HG03039 (cell line): ENCODE measurements around the gene VARS2.
"Not testable (repeated sequence)": the region's sequence is repeated elsewhere in the genome, so short reads cannot be mapped to it uniquely, and the experiment has no call there.

Source experiments
- ATAC-seq: cut with Tn5 transposase; IDR thresholded peaks from one replicate; pipeline ENCODE4 v1.9.1; 2021; ENCODE audit warnings: mild to moderate bottlenecking, moderate library complexity; ENCODE audit not compliant: unreplicated experiment

The VARS2 gene

DNA sequence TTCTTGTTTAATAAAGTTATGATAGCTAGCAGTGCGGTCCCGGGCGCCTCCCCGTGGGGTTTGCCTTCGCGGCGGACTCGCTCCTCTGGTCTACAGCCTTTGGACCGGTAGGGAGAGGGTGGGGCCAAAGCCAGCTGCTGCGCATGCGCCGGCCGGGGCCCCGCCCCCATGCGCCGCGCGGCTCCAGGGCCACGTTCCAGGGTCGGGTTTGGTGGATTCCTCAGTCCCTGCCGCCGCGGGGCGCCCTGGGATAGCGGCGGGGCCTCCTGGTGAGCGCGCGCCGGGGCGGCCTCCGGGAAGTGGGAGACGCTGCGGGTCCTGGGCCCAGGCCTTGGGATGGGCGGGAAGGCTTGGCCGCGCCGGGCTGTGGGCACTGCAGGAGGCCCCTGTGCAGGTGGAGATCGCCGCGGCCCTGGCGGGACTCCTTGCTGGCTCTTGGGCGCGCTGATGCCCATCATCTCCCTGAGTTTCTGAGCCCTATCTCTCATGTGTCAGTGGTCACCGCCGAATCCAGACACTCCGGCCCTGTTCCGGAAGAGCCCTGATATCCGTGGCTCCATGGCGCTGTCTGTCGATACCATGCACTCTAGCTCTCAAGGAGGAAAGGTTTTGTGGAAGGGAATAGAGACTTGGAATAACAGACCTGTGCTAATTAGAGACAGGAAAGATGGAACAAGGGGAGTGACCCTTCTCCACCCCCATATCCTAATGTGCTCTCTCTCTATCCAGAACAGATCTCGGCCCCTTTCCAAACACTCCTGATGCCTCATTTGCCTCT, at the start of gene VARS2:
VARS2 (plus strand) TSS at position 163 of the 778 bp plus-strand sequence; CDS start at position 762, 599 bp downstream.
- ATAC-seq = peak; percentile 83

DNA sequence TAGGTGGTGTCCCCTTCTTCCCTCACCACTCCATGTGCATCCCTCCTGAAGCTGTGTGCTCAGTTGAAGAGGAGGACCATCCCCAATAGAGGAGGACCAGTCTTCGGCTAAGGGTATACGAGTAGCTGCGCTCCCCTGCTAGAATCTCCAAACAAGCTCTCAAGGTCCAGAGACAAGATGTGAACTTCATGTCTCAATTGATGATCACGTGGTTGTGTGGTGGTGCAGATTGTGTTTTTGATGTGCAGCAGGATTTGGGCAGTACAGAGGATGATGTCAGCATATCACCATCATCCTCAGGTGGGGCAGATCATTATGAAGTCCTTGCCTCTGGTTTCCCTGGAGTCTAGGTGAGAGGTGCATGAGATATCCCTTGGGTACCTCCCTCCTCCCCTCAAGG, 49.7 kb upstream of the VARS2 start:
- no peak for ATAC-seq

DNA sequence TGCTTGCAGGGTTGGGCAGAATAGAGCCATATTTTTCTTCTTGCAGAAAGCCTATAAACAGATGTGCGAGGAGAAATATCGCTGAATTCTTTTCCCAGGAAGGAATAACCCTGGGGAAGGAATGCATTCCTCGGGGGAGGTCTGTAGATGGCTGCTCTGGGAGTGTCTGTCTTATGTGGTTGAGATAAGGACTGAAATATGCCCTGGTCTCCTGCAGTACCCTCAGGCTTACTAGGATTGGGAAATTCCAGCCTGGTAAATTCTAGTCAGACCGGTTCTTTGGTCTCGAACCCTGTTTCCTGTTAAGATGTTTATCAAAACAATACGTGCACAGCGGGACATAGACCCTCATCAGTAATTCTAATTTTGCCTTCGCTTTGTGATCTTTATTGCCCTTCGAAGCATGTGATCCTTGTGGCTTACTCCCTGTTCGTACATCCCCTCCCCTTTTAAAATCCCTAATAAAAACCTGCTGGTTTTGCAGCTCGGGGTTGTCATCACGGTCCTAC, 44.7 kb upstream of the VARS2 start:
- ATAC-seq = not testable (repeated sequence)

DNA sequence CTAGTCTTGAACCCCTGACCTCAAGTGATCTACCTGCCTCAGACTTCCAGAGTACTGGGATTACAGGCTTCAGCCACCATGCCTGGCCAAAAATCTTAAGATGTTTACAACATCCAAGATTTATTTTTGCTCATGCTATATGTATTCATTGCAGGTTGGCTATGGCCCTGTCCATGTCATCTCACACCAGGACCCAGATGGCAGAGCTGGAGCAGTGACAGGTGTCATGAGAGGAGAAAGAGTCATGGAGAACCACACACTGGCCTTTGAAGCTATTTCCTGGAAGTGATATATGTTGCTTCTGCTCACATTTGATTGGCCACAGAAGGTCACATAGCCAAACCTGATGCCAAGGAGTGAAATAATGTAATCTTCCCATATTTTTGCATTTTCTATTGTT, 43.5 kb upstream of the VARS2 start:
- no peak for ATAC-seq

DNA sequence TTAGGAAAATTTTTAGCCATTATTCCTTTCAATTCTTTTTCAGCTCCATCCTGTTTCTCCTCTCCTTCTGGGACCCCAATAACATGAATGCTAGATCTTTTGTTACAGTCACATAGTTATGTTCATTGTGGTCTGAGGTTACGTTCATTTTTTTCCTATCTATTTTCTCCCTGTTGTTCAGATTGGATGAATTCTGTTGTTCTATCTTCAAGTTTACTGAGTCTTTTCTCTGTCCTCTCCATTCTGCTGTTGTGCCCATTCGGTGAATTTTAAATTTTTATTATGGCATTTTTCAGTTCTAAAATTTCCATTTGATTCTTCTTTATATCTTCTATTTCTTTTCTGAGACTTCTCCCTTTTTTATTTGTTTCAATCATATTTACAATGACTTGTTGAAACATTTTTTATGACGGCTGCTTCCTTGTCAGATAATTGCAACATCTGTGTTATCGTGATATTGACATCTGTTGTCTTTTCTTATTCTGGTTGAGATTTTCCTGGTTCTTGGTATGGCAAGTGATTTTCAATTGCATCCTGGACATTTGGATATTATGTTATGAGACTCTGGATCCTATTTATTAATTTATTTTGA, 42.4 kb upstream of the VARS2 start:
- no peak for ATAC-seq

DNA sequence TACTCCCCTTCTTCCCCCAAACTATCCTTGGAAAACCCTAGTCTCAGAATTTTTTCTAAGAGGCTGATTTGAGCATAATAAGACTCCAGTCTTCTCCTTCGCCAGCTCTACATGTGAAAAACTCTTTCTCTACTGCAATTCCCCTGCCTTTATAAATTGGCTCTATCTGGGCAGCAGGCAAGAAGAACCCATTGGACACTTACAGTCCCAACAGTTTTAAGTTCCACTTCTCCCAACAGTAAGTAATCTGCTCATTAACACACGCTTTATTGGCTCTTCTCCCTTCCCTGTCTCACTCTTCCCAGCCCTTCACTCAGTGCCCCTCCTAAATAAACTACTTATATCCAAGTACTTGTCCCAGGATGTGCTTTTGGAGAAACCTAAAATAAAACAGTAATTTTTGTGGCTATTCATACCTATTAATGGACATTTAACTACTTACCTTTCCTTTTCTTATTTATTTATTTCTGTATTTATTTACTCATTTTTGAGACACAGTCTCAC, 40.8 kb upstream of the VARS2 start:
- ATAC-seq = no peak

DNA sequence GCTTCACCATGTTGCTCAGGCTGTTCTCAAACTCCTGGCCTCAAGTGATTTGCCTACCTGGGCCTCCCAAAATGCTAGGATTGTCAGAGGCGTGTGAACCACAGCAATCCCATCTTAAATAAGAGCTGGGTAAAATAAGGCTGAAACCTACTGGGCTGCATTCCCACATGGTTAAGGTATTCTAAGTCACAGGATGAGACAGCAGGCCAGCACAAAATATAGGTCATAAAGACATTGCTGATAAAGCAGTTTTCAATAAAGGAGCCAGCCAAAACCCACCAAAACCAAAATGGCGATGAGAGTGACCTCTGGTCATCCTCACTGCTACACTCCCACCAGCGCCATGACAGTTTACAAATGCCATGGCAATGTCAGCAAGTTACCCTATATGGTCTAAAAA, 40.2 kb upstream of the VARS2 start:
- ATAC-seq = not testable (repeated sequence)

DNA sequence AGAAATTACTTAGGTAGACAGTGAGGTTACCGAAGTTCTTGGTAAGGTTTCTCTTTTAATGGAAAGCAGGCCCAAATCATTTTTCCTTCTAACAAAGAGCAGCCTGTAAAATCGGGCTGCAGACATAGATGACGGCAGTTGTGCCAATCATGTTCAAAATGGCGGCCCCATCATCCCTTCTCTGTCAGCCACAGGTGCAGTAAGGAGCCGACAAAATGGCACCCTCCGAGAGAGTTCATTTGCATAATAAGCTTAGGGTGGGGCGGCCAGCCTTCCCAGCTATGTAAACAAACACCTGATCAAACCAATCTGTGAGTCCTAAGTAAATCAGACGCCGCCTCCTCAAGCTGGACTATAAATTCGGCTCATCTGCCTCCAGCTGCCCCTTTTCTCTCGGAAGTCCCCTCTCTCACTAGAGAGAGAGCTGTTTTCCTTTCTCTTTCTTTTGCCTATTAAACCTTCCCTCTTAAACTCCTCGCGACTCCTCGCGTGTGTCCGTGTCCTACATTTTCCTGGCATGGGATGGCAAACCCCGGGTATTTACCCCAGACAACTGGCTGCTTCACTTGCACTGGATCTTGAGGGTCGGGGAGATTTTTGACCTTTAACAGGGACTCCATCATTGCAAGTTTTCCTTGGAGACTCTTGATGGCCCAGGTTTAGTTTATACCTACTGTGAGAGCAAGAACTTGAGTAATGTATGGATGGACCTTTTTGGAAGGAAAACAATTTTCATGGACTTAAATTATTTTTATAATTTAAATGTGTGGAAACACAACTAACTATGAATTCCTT, 38.6 kb upstream of the VARS2 start:
- ATAC-seq = no peak

DNA sequence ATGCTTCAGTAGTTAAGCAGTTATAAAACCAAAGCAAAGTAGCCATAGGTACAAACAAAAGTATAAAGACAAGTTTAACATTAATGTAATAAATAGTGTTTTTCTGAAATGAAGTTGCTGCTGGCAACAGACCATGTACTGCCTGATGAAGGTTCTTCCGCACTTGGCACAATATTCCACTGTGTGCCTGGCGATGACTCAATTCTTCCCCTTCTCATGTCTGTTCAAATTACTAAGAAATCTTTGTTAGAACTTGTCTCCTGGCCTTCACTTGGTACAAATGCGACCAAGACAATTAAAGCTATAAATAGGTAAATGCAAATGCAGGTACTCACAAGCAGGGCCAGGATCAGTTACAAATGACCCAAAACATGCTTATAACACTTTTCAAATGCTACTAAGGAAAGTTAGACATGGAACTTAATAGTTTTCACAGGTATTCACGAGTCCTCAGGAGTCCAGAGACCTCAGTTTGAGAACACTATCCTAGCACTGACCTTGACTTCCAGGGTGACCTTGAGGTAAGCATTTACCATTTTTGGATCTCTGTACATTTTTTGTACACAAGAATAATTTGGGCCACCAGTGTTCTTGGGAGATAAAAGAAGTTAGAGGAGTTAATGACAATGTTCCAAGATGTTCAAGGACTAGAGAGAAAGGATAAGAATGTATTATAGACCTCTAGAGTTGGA, 37.9 kb upstream of the VARS2 start:
- no peak for ATAC-seq

DNA sequence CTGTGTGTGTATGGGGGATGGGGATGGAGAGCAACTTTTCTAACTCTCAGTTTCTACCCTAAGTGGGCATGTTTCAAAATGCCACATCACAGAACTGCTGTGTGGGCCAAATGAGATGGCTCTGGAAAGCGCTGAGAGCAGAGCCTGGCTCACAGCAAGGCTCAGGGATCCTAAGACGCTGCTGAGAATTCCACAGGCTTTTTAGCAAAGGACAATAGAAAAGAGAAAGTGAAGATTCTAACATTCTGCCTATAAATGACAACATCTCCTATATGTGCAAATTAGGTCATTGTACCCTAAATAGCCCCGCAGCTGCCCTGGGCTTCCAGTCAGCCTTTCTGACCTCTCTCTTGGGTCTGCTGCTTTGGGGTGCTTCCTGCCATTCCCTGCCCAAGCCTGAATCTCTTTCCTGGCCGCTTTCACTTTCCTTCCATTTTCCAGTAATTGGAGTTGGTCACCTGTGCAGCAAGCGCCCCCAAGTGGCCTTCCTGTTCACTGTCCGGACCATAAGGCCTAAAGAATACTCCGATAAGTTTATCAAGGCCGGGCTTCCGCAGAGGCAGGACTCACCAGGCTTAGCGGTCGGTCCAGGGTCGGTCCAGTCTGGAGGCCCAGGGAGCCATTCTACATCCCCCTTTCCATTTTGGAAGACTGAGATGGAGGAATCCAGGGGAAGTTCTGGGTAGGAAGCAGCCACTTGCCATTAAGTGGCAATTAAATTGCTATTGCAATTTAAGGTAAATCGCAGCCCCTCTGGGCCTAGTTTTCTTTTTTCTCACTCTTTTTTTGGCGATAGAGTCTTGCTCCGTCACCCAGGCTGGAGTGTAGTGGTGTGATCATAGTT, 36.4 kb upstream of the VARS2 start:
- ATAC-seq = no peak

DNA sequence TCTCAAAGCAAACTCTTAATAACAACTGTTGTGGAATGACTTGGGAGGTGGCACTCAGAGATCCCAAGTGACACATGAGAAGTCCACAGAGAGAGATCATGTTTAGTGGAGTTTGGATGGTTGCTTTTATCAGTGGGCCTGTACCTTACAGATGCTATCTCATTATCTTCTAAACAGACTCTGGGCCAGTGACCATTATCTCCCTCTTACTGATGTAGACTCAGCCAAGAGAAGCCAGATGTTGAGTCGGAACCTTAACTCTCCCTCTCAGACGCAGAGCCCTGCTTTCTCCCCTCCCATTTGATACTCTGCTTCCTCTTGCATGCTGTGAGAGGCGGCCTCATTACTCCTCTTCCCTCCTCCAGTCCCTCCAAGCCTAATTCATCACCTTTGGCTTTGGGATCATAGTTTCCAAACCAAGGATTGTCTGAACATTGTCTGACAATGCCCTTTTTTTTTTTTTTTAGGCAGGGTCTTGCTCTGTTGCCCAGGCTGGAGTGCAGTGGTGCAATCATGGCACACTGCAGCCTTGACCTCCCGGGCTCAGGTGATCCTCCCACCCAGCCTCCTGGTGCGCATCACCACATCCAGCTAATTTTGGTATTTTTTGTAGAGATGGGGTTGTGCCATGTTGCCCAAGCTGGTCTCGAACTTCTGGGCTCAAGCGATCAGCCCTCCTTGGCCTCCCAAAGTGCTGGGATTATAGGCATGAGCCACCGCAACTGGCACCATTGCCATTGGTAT, 34.2 kb upstream of the VARS2 start:
- no peak for ATAC-seq

DNA sequence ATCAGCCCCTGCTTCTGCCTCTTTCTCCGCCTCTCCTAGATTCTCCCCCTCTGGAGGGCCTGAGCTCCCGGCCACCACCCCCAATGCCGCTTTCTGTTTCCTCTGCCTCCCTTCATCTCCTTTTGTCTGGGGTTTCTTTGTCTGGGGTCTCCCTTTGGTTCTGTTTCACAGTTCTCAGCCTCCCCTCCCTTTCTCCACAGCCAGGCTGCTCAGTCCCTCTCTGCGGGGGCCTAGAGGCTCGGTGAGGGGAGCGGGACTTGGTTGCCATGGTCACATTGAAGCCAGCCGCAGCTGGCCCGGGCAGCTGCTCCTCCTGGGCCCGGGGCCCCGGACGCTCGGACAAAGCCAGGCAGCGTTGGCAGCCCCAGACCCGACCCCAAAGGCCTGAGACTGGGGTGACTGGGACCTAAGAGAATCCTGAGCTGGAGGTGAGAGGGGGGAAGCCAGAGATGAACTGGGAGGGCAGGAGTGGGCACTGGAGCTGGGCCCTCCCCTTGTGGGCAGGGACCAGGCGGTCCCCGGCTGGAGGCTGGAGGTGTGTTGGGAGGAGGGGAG, 33.3 kb upstream of the VARS2 start:
- no peak for ATAC-seq

DNA sequence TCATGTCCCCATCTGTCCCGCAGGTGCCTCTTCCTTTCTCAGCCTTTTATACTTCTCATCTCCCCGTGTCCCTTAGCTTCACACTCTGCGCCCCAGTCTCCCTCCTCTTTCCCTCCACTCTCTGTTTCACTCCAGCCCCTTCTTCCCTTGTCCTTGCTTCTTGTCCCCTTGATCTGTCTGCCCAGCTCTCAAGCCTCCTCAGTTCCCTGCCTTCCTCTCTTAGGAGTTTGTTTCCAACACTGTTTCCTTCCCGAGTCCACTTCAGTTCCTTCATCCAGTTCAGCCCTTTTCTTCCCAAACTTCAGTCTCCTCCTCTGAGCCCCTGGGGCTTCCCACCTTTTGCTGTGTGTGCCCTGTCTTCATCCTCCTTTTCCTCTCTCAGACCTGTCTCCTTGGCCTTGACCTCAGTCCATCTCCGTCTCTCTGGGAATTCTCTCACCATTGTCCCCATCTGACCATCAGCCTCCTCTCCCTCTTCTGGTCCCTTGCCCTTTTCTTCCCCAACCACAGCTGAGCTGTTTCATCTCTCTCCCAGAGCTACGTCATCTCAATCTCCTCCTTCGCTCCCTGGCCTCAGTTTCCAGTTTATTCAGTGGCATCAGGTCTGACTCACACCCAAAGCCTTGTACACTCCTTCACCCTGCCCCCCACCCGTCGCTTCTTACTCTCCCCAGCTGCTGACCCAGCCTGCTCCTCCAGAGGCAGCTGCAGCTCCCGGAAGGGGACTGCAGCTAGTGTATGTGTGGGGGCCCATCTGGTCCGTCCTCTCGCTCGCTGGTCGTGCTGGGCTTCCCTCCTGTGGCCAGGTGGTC, 32.4 kb upstream of the VARS2 start:
- ATAC-seq = no peak

DNA sequence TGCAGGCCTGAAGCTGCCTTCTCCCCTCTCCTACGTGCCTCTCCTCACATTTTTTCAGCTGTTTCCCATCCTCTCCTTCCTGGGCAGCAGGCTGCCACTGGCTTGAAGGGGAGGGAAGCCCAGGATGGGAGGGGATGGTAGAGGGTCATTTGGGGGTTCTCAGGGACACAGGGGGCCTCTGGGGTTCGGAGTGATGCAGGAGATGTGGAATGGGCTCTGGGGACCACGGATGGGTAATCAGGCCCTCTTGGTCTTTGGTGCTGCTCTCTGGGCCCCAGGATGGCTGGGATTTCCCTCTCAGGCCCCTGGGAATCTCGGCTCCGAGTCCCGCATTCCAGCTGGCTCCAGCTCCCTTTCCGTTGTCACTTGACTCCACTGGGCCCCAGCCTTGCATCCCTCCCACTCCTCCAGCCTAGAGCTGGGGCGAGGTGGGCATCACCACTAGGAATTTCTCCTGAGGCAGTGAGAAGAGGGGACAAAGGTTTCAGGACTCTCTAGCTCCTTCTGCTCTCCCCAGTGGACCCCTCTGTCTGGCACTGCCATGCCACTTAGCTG, 31.8 kb upstream of the VARS2 start:
- no peak for ATAC-seq

DNA sequence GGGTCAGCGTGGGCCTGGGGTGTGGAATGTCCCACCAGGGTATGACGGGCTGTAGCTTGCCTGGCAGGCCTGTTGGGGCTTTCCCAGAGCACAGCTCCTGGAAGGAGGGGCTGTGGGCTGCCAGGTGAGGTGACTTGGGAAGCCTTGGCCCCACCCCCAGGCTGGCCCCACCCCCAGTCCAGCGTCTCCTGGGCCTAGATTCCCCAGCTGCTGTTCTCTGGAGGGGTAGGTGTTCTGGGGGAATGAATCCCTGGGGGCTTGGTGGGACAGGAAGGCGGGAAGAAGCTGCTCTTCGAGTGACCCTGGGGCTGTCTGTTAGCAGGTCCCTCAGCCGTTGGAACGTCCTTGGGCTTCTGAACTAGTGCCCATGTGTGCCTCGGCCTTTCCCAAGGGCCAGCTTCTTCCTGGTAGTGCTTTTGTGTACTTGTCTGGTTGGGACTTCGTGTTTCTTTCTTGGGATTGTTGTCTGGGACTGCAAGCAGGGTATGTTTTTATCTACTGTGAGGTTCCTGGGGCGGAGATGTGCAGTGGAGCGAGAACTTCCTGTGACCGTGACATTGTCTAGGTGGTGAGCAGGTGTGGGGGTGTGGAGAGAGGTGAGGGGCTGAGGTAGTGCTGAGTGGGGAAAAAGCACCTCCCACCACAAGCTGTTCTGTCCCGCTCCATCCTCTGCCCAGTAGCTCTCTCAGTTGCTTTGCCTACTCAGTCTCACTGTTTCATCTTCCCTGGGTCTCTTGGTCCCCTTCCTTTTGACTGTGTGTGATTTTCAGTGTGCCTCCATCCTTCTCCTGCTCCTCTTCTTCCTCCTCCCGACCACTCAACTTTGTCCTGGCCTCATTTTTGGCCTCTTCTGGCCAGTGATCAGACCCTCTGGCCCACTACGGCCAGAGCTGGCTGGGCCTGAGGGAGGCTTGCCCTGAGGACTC, 31.0 kb upstream of the VARS2 start:
- no peak for ATAC-seq

DNA sequence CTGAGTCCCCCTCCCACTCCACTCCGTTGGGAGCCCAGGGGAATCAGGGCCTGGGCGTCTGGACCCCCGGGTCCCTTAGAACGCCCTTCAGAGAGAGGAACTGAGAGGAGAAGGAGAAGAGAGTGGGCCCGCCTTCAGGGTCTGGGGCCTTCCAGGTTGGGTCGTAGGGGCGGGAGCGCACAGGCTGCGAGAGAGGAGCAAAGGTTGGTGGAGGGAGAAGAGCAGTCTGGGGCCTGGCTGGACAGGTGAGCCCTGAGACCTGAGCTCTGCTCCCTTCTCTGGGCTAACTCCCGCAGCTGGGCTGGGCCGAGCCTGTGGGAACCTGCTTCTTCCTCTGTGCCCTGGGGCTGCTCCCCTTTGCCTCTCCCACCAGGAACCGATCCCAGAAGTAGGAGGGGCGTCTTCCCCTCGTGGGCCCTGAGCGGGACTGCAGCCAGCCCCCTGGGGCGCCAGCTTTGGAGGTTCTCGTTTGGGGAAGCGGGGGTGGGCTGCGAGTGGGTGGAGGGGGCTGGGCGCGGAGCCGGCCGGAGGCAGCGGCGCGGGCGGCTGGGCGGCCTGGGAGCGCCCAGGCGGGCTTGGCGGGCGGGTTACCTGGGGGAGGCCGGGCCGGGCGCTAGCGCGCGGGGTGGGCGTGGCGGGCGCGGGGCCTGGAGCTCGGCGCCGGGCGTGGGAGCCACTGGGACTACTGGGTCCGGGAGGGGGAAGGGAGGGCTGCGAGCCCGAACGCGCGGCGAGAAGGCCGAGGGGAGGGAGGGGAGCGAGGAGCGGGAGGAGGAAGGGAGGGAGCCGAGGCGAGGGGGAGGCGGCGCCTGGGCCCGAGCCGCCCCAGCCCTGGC, 30.1 kb upstream of the VARS2 start, which contains the start of gene DDR1:
DDR1 (plus strand) TSS at position 835 of the 836 bp plus-strand sequence. CDS start 4,211 bp downstream, outside the sequence.
- no peak for ATAC-seq
